ENCODE results near the gene FBXW7. TPM values are rescaled to one million over a fixed set of nuclear protein-coding genes. Genes with fewer than 3 reads are reported as not detected.

Gene FBXW7
- total RNA-seq, 2 experiments from 2014 or later, result 128 to 140 TPM

DNA sequence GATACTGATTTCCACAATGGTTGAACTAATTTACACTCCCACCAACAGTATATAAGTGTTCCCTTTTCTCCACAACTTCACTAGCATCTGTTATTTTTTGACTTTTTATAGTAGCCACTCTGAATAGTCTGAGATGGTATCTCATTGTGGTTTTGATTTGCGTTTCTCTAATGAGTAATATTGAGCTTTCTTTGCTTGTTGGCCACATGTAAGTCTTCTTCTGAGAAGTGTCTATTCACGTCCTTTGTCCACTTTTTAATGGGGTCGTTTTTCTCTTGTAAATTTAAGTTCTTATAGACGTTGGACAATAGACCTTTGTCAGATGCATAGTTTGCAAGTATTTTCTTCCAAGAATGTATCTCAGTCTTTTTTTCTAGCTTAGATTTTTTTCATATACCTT is 10.0 kb downstream of the FBXW7 start:
- ChIA-PET CTCF (interaction anchor here (2.3 kb wide), 1 partner anchor 25 kb away, joined by 7 read pairs; no protein-coding TSS in a partner anchor), POLR2A (interaction anchor here (0.6 to 7.0 kb wide), 3 partner anchors 8 to 37 kb away, joined by 3 to 41 read pairs (median 3); partner anchors contain the start of gene FBXW7)
- Mint-ChIP-seq H3K9me3 (no peaks in the 10 kb centered on the region), H3K36me3 (ENCODE audit: low read depth) (peaks cover 47% of the 10 kb centered on the region), H3K4me3 (no peak overlapping the region), H3K4me1 (ENCODE audit: low read depth) (peaks cover 74% of the 10 kb centered on the region), H3K27ac (no peak overlapping the region), H3K27me3 (no peaks in the 10 kb centered on the region)
- TF ChIP-seq, protein P1, sequence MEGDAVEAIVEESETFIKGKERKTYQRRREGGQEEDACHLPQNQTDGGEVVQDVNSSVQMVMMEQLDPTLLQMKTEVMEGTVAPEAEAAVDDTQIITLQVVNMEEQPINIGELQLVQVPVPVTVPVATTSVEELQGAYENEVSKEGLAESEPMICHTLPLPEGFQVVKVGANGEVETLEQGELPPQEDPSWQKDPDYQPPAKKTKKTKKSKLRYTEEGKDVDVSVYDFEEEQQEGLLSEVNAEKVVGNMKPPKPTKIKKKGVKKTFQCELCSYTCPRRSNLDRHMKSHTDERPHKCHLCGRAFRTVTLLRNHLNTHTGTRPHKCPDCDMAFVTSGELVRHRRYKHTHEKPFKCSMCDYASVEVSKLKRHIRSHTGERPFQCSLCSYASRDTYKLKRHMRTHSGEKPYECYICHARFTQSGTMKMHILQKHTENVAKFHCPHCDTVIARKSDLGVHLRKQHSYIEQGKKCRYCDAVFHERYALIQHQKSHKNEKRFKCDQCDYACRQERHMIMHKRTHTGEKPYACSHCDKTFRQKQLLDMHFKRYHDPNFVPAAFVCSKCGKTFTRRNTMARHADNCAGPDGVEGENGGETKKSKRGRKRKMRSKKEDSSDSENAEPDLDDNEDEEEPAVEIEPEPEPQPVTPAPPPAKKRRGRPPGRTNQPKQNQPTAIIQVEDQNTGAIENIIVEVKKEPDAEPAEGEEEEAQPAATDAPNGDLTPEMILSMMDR (IDR thresholded peaks at IDR 0.05), result no peak
- Histone ChIP-seq H3K4me1 (ENCODE audit: insufficient read depth, low read length) (peaks cover 6% of the 10 kb centered on the region), H3K36me3 (ENCODE audit: insufficient read depth, low read length) (peaks cover 16% of the 10 kb centered on the region), H3K9me3 (ENCODE audit: control insufficient read depth in 1 of 2, insufficient read depth in 1 of 2, low read length in 2 of 2) (no peaks in the 10 kb centered on the region), H3K4me3 (ENCODE audit: low read length) (no peak overlapping the region), H3K27me3 (ENCODE audit: control insufficient read depth in 1 of 2, insufficient read depth in 2 of 2, low read length in 2 of 2) (no peaks in the 10 kb centered on the region), H3K27ac (ENCODE audit: low read depth in 1 of 2, low read length in 2 of 2) (no peak overlapping the region)
- intact Hi-C loops (cut with DNase I, micrococcal nuclease), result no loop called here
- ATAC-seq (ENCODE audit: poor library complexity) (no peak), DNase-seq (no peak)

DNA sequence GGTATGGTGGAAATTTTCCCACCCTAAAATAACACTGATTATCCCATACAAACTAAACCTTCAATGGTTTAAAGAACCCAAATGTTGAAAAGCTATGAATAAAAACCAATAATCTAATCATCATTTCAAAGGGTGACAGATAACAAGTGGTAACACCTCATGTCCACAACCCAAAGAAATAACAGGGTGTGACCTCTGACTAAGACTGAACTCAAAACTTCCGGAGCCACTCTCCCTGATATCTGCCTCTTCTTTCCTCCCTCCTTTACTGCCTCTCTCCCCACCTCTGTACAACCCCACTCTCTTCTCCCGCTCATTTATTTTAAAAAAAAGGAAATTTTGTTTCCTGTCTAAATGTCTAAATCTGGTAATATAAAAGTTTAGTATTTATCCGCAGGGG is 11.5 kb downstream of the FBXW7 start:
- CTCF ChIA-PET, result interaction anchor here (0.7 to 2.4 kb wide), 2 partner anchors 8 to 23 kb away, joined by 3 to 6 read pairs; no protein-coding TSS in a partner anchor
- no peak overlapping the region for H3K4me3 Mint-ChIP-seq
- Histone ChIP-seq H3K4me1 (ENCODE audit: insufficient read depth, low read length) (peaks cover 2% of the 10 kb centered on the region), H3K36me3 (ENCODE audit: insufficient read depth, low read length) (peaks cover 8% of the 10 kb centered on the region), H3K27me3 (ENCODE audit: control insufficient read depth in 1 of 2, insufficient read depth in 2 of 2, low read length in 2 of 2) (no peaks in the 10 kb centered on the region), H3K27ac (ENCODE audit: low read depth in 1 of 2, low read length in 2 of 2) (no peak overlapping the region), H3K4me3 (ENCODE audit: low read length) (no peak overlapping the region), H3K9me3 (ENCODE audit: control insufficient read depth in 1 of 2, insufficient read depth in 1 of 2, low read length in 2 of 2) (no peaks in the 10 kb centered on the region)
- TF ChIP-seq, protein P1 (IDR thresholded peaks at IDR 0.05), result no peak
- ATAC-seq (ENCODE audit: poor library complexity) (no peak), DNase-seq (peak in 1 of 14 experiments; percentile 52)
- H3K27me3 Mint-ChIP-seq, result no peaks in the 10 kb centered on the region
- no peaks in the 10 kb centered on the region for H3K9me3 Mint-ChIP-seq
- peaks cover 52% of the 10 kb centered on the region for H3K36me3 Mint-ChIP-seq (ENCODE audit: low read depth)
- H3K27ac Mint-ChIP-seq, result no peak overlapping the region
- peaks cover 77% of the 10 kb centered on the region for H3K4me1 Mint-ChIP-seq (ENCODE audit: low read depth)
- POLR2A ChIA-PET, result interaction anchor here (0.8 to 7.0 kb wide), 3 partner anchors 10 to 30 kb away, joined by 3 to 41 read pairs (median 4); partner anchors contain the start of gene FBXW7
- intact Hi-C loops (cut with DNase I, micrococcal nuclease), result no loop called here

DNA sequence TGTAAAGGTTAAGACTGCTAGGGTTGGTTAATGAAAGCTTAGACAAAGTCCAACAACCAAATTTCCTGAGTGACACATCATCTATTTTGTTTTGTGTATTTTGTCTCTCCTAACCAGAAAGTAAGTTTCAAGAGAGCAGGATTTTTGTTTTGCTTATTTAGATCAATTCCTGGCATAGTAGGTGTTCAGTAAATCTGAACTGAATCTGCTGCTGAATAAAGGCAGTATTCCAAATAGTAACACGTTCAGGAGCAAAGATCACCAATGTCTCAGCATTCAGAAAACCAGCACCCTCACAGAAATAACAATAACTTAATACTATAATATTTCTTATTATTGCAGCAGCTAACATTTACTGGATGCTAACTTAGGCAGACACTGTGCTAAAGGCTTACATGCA is 12.2 kb downstream of the FBXW7 start:
- no peaks in the 10 kb centered on the region for H3K27me3 Mint-ChIP-seq
- CTCF ChIA-PET, result interaction anchor here (2.4 kb wide), 1 partner anchor 23 kb away, joined by 6 read pairs; no protein-coding TSS in a partner anchor
- peaks cover 52% of the 10 kb centered on the region for H3K36me3 Mint-ChIP-seq (ENCODE audit: low read depth)
- peaks cover 78% of the 10 kb centered on the region for H3K4me1 Mint-ChIP-seq (ENCODE audit: low read depth)
- Histone ChIP-seq H3K27ac (ENCODE audit: low read depth in 1 of 2, low read length in 2 of 2) (no peak overlapping the region), H3K4me3 (ENCODE audit: low read length) (no peak overlapping the region), H3K9me3 (ENCODE audit: control insufficient read depth in 1 of 2, insufficient read depth in 1 of 2, low read length in 2 of 2) (no peaks in the 10 kb centered on the region), H3K36me3 (ENCODE audit: insufficient read depth, low read length) (peaks cover 8% of the 10 kb centered on the region), H3K4me1 (ENCODE audit: insufficient read depth, low read length) (peaks cover 2% of the 10 kb centered on the region), H3K27me3 (ENCODE audit: control insufficient read depth in 1 of 2, insufficient read depth in 2 of 2, low read length in 2 of 2) (no peaks in the 10 kb centered on the region)
- no peaks in the 10 kb centered on the region for H3K9me3 Mint-ChIP-seq
- POLR2A ChIA-PET, result interaction anchor here (0.8 to 7.0 kb wide), 3 partner anchors 9 to 31 kb away, joined by 3 to 41 read pairs (median 4); partner anchors contain the start of gene FBXW7
- H3K27ac Mint-ChIP-seq, result no peak overlapping the region
- DNase-seq, result no peak
- ATAC-seq (ENCODE audit: poor library complexity), result no peak
- TF ChIP-seq, protein P1 (IDR thresholded peaks at IDR 0.05), result no peak
- H3K4me3 Mint-ChIP-seq, result no peak overlapping the region
- intact Hi-C loops (cut with DNase I, micrococcal nuclease), result no loop called here

All from CD4-positive, alpha-beta T cell (primary cell).